SH-SY5Y (cell line): ENCODE measurements around the gene FLVCR1.

Experiments used
- GATA2 ChIP-seq: IDR thresholded peaks from 2 replicates; pipeline ENCODE4 v1.6.1; 2011; ENCODE audit warnings: mild to moderate bottlenecking, low read depth, low read length
- GATA3 ChIP-seq: IDR thresholded peaks from 2 replicates; pipeline ENCODE4 v1.6.1; 2011; ENCODE audit warnings: low read depth, mild to moderate bottlenecking, low read length, moderate library complexity

- no peak for TF ChIP-seq GATA2
- TF ChIP-seq GATA3: no peak
Observed at GRCh38 chr1:212819726-212820125, 38.3 kb upstream of the FLVCR1 start.
